ENCODE measurements around the gene HMGXB3. TPM values are rescaled to one million over a fixed set of nuclear protein-coding genes. Genes with fewer than 3 reads are reported as not detected.

HMGXB3 gene, protein sequence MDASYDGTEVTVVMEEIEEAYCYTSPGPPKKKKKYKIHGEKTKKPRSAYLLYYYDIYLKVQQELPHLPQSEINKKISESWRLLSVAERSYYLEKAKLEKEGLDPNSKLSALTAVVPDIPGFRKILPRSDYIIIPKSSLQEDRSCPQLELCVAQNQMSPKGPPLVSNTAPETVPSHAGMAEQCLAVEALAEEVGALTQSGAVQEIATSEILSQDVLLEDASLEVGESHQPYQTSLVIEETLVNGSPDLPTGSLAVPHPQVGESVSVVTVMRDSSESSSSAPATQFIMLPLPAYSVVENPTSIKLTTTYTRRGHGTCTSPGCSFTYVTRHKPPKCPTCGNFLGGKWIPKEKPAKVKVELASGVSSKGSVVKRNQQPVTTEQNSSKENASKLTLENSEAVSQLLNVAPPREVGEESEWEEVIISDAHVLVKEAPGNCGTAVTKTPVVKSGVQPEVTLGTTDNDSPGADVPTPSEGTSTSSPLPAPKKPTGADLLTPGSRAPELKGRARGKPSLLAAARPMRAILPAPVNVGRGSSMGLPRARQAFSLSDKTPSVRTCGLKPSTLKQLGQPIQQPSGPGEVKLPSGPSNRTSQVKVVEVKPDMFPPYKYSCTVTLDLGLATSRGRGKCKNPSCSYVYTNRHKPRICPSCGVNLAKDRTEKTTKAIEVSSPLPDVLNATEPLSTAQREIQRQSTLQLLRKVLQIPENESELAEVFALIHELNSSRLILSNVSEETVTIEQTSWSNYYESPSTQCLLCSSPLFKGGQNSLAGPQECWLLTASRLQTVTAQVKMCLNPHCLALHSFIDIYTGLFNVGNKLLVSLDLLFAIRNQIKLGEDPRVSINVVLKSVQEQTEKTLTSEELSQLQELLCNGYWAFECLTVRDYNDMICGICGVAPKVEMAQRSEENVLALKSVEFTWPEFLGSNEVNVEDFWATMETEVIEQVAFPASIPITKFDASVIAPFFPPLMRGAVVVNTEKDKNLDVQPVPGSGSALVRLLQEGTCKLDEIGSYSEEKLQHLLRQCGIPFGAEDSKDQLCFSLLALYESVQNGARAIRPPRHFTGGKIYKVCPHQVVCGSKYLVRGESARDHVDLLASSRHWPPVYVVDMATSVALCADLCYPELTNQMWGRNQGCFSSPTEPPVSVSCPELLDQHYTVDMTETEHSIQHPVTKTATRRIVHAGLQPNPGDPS (N-terminal part only)
- total RNA-seq (2014; rRNA removed; shearing (Covaris generic)): 26.0 and 28.0 TPM in 2 replicates

DNA sequence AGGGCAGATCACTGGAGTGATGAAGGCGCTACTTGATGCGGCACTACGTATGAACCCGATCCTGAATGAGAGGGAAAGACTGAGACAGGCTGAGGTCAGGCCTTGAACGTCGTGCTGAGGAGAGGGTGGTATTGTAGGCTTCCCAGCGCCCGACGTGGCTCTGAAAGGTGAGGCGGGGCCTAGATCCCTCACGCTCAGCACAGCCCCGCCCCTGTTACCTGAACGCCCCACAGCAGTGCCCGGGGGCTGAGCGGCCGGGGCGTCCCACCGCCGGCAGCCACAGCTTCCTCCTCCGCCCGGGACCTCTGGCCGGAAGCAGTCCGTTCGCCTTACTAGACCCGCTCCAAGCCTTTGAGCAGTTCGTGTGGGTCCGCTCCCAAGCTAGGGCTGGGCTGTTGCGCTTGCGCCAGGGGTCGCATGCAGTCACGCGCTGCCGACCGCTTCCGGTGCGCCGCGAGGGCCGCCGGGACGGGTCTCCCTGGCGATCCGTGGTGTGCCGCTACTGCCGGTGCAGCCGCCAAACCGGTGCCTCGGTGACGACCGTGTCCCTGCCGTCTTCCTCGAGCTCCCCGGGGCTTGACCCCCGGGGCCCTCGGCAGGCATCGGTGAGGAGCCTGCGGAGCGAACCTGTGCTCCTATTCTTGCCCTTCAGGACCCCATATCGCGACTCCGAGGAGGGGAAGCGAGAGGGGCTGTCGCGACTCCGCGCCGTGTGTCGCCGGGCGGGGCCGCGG, at the start of gene HMGXB3, which contains the start of gene TIGD6:
HMGXB3 (plus strand) TSS at position 484 of the 734 bp plus-strand sequence. CDS start 4,114 bp downstream, outside the sequence.
TIGD6 (minus strand) TSS at position 399 of the 734 bp plus-strand sequence. CDS start 4,306 bp downstream, outside the sequence.
- DNase-seq: peak; percentile 96 to 97
- H3K4me1 ChIP-seq: no peaks in the 10 kb centered on the region
- no peaks in the 10 kb centered on the region for H3K27me3 ChIP-seq
- H3K27ac ChIP-seq: peak within 1 kb of the TSS; percentile 73
- H3K4me3 ChIP-seq: peak within 1 kb of the TSS; percentile 87
- H3K36me3 ChIP-seq: peaks cover 8% of the 10 kb centered on the region
- H3K9me3 ChIP-seq (replicated peaks): no peaks in the 10 kb centered on the region

DNA sequence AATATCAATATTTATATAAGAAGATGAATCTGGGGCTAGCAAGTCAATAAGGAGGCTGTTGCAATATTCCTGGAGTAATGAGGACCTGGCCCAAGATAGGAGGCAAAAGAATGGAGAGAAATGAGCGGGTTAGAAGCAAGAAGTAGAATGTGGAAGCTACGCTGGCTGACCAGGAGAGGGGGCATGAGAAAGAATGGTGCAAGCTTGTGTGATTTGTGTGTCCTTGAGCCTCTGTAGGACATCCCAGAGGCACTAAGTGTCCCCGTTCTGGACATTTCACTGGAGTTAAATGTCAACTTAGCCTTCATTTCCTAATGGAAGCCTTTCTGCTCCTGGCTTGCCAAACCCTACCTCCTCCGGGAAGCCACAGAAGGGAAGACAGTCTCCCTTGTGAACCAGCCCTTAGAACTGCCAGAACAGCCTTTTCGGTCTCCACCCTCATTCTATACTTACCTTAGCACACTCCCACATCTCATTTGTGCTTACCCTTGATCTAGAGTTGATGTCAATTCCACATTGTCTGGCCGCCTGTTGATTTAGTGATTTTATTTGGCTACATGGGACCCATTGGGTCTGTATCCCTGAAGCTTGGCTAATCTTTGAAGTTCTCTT, 49.3 kb upstream of the HMGXB3 start:
- no peaks in the 10 kb centered on the region for H3K27me3 ChIP-seq

DNA sequence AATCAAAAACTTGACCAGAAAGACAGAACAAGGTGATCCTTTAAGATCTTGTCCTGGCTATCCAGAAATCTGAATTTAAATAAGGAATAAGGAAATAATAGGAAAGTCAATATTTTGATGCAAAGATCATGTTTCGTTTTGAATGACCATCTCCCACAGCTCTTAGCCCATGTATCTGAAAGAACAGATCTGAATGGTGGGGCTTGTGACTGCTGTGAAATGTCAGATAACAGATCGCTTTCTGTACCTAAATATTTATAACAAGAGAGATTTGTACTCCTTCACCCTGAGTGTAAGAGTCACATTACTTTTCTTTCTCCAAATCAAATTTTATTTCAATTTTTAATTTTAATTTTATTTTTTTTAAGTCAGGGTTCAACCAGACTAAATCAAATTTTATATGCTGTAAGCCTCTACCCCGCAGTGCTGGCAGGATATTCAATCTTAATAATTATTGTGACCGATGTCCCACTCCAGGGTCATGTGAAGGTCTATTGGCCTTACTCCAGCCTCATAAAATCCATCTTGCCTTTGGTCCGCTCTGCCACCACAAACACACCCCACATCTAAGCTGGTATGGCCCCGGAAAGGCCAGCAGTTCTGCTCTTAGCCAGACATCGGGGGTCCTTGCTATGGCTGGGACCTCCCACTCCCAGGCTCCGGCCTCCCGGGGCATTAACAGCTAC, 47.0 kb upstream of the HMGXB3 start:
- Histone ChIP-seq H3K27ac (no peak overlapping the region; the same call in 1 of the 2 replicates), H3K36me3 (no peaks in the 10 kb centered on the region), H3K27me3 (no peaks in the 10 kb centered on the region), H3K4me3 (no peak overlapping the region), H3K9me3 (replicated peaks) (0 out of 2 replicates have a peak, but pooled peaks cover 2% of the 10 kb centered on the region), H3K4me1 (peaks cover 24% of the 10 kb centered on the region)
- DNase-seq: peak in 1 of 2 experiments; percentile 19

More for the DNA sequence above, 49.3 kb upstream of the HMGXB3 start:
- Histone ChIP-seq H3K27ac (no peak overlapping the region), H3K36me3 (no peaks in the 10 kb centered on the region), H3K4me3 (no peak overlapping the region), H3K9me3 (replicated peaks) (0 out of 2 replicates have a peak, but pooled peaks cover 2% of the 10 kb centered on the region), H3K4me1 (peaks cover 8% of the 10 kb centered on the region; the same call in 1 of the 2 replicates)
- no peak for DNase-seq

DNA sequence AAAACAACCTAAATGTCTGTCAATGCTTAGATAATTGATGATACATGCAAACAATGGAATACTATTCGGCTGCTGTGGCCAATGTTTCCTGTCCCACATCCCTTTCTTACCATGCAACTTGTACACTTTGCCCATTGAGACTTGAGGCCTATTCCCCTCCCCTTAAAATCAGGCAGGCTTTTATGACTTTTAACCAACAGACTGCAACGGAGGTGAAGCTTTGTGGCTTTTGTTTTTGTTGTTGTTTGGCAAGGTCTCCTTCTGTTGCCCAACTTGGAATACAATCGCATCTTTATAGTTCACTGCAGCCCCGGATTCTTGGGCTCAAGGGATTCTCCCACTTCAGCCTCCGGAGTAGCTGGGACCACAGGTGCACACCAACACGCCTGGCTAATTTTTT, 45.7 kb upstream of the HMGXB3 start:
- Histone ChIP-seq H3K27me3 (no peaks in the 10 kb centered on the region), H3K4me1 (peaks cover 36% of the 10 kb centered on the region), H3K36me3 (no peaks in the 10 kb centered on the region), H3K27ac (no peak overlapping the region), H3K4me3 (no peak overlapping the region), H3K9me3 (replicated peaks) (0 out of 2 replicates have a peak, but pooled peaks cover 2% of the 10 kb centered on the region)
- DNase-seq: peak in 1 of 2 experiments; percentile 29

DNA sequence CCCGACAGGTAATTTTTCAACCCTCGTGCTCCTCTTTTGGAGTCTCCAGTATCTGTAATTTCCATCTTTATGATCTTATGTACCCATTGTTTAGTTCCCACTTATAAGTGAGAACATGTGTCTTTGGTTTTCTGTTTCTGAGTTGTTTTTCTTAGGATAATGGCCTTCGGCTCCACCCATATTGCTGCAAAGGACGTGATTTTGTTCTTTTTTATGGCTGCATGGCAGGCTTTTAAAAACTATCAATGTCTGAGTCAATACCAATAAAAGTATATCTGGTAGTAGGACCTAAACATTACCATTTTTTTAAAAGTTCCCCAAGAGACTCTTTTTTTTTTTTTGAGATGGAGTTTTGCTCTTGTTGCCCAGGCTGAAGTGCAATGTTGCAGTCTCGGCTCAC, 43.9 kb upstream of the HMGXB3 start:
- H3K36me3 ChIP-seq: no peaks in the 10 kb centered on the region
- peaks cover 36% of the 10 kb centered on the region for H3K4me1 ChIP-seq
- peak overlapping the region; percentile 72; the same call in 1 of the 2 replicates for H3K27ac ChIP-seq
- H3K4me3 ChIP-seq: no peak overlapping the region
- H3K27me3 ChIP-seq: no peaks in the 10 kb centered on the region
- no peak for DNase-seq
- no peaks in the 10 kb centered on the region for H3K9me3 ChIP-seq (replicated peaks)

DNA sequence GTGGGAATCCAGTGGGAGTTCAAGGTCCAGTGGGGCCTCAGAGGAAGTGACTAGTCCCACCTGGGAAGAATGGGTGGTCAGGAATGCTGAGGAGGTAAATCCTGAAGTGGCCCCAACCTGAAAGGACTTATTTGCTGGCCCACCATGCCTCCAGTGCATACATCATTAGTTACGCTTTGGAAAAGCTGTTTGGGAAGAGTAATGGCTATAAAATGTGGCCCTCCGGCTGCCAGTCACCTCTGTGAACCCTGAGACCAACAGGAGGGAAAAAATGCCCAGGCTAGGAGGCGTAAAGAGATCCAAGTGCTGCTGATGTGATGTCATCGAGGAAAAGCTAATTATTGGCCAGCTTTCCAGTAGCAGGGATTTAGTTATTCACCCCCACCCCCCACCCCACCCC, 42.7 kb upstream of the HMGXB3 start:
- Histone ChIP-seq H3K9me3 (replicated peaks) (no peaks in the 10 kb centered on the region), H3K4me1 (peaks cover 36% of the 10 kb centered on the region), H3K4me3 (peak overlapping the region; percentile 76), H3K27me3 (no peaks in the 10 kb centered on the region), H3K27ac (peak overlapping the region; percentile 72), H3K36me3 (no peaks in the 10 kb centered on the region)
- DNase-seq: peak; percentile 91 to 94

DNA sequence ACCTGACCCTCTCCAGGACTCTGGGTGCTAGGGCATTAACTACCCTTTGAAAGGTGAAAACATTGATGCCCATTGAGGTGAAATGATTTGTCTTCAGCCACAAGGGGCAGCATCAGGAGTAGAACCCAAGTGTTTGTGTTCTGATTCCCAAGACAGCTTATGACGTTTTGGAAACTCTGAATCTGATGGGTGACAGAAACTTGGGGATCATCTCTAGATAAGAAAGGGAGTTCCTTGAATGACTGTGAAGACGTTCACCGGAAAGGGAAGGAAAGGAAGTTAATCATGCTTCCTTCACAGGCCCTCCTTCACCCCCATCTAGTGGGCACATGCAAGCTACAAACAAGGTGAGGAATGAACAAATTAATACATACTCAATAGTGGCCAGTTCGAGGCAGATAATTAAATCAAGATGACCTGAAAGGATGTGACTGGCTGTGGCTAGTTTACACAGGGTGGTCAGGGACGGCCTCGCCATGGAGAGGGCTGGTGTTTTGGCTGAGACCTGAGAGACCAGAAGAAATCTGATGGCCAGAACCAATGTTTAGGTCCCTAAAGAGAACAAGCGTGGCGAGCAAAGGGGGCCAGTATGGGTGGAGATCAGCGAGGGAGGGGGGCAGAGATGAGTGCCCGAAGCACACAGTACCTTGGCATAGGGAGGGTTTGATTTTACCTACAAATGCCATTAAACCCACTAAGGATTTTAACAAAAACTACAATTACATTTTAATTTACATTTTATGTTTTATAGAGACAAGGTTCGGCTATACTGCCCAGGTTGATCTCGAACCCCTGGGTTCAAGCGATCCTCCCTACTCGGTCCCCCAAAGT, 40.9 kb upstream of the HMGXB3 start:
- Histone ChIP-seq H3K27ac (peak overlapping the region; percentile 72), H3K9me3 (replicated peaks) (no peaks in the 10 kb centered on the region), H3K4me1 (peaks cover 31% of the 10 kb centered on the region), H3K27me3 (no peaks in the 10 kb centered on the region), H3K36me3 (no peaks in the 10 kb centered on the region), H3K4me3 (peak overlapping the region; percentile 76)
- DNase-seq: peak; percentile 28 to 66

DNA sequence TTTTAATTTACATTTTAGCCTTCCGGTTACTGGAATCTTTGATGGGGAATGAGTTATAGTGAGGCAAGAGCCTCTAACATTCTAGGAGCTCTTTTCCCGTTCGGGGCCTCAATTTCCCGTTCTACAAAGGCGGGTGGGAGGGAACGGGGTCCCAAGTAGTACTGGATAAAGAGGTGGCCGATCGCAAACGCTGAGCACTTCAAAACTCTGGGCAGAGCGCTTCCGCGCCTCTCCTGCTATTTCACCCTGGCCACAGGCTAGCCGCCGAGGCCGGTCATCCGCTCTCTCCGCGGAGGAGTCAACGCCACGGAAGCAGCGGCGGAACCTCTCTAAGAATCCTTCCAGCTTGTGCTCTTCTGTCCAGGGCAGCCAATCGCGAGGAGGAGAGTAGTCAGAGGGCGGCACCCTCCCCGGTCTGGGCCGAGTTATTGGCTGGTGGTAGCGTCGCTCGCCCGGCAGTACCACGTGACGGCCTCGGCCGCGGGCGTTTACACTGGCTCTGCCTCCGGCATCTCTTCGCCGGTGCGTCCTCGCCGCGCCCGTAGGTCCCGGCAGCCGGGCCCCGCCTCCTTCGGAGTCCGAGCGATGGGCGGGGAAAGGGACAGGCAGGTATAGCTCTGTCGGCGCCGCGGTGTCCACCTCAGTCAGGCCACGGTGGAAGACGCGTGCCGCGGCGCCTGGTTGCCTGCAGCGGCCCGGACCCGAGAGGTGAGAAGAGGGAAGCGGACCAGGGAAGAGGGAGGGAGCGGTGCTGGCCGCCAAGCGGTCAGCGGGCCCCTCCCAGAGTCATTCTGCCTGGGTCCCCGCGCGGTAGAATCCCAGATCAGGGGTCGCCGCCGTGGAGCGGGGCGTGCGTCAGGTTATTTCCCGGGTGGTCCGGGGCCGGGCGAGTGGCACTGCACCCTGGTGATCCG, 40.0 kb upstream of the HMGXB3 start, which contains the start of gene SLC26A2:
SLC26A2 (plus strand) TSS at position 487 of the 914 bp plus-strand sequence. CDS start 16,895 bp downstream, outside the sequence.
- H3K27me3 ChIP-seq: no peaks in the 10 kb centered on the region
- H3K4me3 ChIP-seq: peak within 1 kb of the TSS; percentile 76
- H3K36me3 ChIP-seq: no peaks in the 10 kb centered on the region
- H3K9me3 ChIP-seq (replicated peaks): no peaks in the 10 kb centered on the region
- peaks cover 28% of the 10 kb centered on the region for H3K4me1 ChIP-seq
- peak within 1 kb of the TSS; percentile 72 for H3K27ac ChIP-seq
- peak; percentile 98 to 99 for DNase-seq

DNA sequence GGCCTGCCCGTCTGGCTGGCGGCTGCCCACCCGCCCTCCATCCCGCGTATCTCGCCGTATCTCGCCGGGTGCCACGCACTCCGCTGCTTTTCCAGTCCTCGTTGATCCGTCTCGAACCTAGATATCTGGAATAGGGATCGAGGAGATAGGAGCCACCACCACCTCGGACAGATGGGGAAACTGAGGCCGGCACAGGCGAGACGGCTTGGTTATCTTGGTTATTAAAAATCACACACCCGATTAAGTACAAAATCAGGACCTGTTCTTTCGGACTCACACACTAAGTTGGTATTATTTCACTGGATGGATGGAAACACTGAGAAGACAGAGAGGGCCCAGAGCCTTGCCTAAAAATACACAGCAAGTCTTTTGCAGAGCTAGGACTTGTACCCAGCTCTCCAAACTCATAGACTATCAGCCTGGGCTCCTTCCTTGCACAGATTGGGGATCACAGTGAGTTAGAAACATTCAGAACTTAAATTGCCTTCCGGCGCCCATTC, 39.3 kb upstream of the HMGXB3 start:
- H3K36me3 ChIP-seq: no peaks in the 10 kb centered on the region
- peaks cover 28% of the 10 kb centered on the region for H3K4me1 ChIP-seq
- no peak for DNase-seq
- H3K27ac ChIP-seq: peak overlapping the region; percentile 72
- peak overlapping the region; percentile 76 for H3K4me3 ChIP-seq
- H3K9me3 ChIP-seq (replicated peaks): no peaks in the 10 kb centered on the region
- H3K27me3 ChIP-seq: no peaks in the 10 kb centered on the region

DNA sequence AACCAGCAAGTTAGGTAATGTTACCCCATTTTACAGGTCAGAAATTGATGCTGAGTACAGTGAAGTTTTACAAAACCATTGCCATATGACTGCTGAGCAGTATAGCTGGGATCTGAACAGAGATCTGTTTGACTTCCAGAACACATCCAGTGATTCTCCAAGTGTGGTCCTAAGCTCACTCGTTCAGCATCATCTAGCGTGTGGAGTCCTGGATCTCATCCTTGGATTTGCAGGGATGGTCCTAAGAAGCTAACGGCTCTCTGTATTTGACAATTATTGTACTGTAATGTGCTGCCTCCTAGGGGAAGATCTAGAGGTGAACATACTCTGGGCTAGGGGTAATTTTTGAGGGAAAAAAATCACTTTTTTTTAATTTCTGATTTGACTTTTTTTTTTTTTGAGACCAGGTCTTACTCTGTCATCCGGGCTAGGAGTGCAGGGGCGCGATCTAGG, 38.6 kb upstream of the HMGXB3 start:
- Histone ChIP-seq H3K9me3 (replicated peaks) (no peaks in the 10 kb centered on the region), H3K27me3 (no peaks in the 10 kb centered on the region), H3K36me3 (0 out of 2 replicates have a peak, but pooled peaks cover 2% of the 10 kb centered on the region), H3K27ac (no peak overlapping the region), H3K4me3 (peak overlapping the region; percentile 76), H3K4me1 (peaks cover 23% of the 10 kb centered on the region)
- DNase-seq: peak; percentile 43 to 69
